Fibroblast of pulmonary artery (primary cell): Measurements from ENCODE around the gene FHIT.

Source experiments
- DNase-seq: peaks from one replicate; pipeline ENCODE4 v3.0.0-alpha.2; 2010; ENCODE audit warnings: low read depth
- H3K4me3 ChIP-seq: replicated peaks from 2 replicates; pipeline ENCODE4 v1.5.1; 2011; ENCODE audit warnings: low read depth, mild to moderate bottlenecking, control low read depth, low read length, moderate library complexity
- TF ChIP-seq, protein P1 (sequence below): IDR thresholded peaks from 2 replicates; pipeline ENCODE4 v1.5.1; 2011; ENCODE audit warnings: mild to moderate bottlenecking, control low read depth, low read length, inconsistent platforms; ENCODE audit errors: missing control alignments

FHIT gene

DNA sequence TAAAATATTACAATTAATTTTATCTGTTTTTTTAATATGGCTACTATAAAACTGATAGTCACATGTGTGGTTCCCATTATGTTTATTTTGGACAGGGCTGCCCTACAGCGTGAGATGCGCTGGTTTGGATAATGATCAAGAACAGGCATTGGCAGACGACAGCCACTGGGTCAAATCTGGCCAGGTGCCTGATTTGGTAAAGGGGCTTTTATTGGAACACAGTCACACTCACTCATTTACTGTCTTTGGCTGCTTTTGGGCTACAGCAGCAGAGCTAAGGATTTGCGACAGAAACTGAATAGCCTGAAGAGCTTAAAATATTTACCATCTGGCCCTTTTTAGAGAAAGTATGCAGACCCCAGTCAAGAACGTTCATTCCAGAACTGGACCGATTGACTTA, 1477.3 kb downstream of the FHIT start:
- no peak for DNase-seq
- H3K4me3 ChIP-seq = no peak overlapping the region
- TF ChIP-seq, protein P1, sequence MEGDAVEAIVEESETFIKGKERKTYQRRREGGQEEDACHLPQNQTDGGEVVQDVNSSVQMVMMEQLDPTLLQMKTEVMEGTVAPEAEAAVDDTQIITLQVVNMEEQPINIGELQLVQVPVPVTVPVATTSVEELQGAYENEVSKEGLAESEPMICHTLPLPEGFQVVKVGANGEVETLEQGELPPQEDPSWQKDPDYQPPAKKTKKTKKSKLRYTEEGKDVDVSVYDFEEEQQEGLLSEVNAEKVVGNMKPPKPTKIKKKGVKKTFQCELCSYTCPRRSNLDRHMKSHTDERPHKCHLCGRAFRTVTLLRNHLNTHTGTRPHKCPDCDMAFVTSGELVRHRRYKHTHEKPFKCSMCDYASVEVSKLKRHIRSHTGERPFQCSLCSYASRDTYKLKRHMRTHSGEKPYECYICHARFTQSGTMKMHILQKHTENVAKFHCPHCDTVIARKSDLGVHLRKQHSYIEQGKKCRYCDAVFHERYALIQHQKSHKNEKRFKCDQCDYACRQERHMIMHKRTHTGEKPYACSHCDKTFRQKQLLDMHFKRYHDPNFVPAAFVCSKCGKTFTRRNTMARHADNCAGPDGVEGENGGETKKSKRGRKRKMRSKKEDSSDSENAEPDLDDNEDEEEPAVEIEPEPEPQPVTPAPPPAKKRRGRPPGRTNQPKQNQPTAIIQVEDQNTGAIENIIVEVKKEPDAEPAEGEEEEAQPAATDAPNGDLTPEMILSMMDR = no peak

DNA sequence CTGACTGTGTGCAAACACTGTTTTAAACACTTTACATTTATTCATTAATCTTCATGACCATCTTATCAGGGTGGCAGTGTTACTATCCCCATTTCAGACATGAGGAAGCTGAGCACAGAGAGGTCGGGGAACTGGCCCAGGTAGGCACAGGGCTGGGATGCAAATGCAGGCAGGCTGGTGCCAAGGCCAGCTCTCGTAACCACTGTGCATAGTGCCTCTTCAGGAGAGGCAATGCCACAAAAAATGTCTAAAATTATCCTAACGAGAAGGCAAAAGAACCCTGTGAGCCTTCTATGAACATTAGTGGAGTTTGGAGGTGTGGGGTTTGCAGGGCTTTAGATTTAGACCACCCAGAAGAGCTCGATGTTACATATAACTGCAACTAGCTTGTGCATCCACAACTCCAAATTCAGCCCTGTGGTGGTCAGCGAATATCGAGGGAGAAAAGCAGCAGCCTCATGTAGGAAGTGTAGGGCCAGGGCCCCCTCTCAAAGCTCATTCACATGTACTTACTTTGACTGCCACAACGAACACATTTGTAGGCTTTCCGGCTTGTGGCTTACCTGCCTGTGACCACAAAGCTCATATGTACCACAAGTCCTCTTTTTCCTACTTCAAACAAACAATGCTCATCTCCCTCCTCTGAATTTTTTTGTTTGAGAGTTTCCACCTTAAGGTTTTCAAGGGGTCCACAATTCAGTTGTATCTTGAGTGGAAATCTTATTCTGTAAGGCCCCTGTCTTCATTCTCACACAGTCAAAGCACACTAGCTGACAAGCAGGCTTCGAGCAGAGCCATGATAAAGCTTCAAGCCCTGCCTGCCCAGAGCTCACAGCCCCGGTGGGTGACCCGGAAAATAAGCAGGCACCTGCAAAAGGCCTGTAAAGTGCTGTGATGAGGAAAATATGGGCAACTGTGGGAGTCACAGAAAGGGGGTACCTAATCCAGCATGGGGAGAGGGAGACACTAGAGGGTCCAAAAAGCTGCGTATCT, 1478.5 kb downstream of the FHIT start:
- DNase-seq = no peak
- TF ChIP-seq, protein P1 = no peak
- no peak overlapping the region for H3K4me3 ChIP-seq

DNA sequence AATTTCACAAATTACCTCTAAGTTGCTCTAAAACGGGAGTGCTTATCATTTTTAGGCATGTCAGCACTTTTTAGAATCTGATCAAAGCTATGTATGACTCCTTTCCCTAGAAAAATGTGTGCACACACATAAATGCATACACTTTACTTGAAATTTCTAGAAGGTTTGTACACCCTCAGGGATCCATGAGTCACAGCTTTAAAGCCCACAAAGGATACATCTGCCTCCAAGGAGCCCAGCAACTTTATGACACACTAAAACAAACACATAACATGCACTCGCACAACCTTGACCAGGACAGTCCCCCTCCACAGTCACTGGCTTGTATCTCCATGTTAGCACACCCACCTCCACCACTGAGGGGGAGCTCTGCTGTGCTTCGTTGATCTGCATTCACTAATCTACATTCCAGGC, 1479.5 kb downstream of the FHIT start:
- DNase-seq = peak; percentile 53
- TF ChIP-seq, protein P1 = no peak
- H3K4me3 ChIP-seq = no peak overlapping the region

DNA sequence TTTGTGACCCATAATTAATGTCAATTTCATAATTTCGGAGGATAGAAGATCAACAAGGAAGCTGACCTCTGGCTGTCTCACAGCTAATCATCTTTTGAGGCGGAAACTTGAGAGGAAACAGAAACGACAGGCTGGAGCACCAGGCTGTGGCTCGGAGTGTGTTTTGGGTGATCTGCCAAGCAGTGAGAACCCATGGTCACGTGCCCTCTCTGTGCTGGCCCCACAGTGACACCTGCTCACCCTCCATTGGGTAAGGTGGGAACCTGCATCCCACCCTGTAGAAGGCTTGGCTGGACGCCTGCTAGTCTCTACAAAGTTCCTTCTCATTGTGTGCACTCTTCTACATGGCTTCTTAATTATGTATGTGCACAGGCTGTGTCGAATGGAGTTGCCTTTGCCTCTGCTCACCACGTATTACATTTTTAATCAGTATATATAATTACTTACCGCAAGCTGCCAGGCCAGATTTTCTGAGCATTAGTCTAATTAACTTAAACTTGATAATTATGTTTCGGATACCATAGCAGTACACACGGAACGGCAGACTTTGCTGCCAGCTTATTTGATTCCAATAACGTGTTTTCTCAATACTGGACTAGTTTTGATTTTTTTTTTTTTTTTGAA, 1482.0 kb downstream of the FHIT start:
- TF ChIP-seq, protein P1 = no peak
- no peak overlapping the region for H3K4me3 ChIP-seq
- DNase-seq = no peak

DNA sequence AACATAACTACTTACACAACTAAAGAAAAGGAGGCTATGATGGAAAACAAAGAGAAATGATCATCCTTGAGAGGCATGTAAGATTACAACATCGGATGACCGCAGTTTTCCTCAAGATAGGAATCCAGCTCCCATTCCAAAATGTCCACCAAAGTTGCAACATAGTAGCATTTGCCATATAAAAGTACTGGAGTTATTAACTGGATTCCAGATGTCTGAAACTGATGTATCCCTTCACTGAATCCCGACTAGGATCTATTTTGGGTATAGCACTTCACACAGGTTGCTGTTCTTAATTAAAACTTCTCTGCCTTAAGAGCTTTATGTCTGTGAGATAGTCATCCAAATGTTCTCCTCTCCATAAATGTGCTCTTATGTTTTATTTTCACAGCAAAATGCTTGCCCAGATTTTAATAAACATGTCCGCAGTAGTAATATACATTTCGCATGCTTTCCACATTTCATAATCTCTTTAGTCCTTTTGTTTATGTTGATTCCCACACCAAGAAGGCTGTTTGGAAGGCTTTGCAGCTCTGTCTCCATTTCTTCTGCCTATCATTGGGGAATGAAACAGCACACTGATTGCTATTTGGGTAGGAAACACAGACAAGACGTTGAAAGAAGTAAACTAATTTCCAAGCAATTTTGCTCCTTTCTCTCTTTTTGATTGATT, 1484.9 kb downstream of the FHIT start:
- H3K4me3 ChIP-seq = no peak overlapping the region
- TF ChIP-seq, protein P1 = no peak
- peak; percentile 60 for DNase-seq

DNA sequence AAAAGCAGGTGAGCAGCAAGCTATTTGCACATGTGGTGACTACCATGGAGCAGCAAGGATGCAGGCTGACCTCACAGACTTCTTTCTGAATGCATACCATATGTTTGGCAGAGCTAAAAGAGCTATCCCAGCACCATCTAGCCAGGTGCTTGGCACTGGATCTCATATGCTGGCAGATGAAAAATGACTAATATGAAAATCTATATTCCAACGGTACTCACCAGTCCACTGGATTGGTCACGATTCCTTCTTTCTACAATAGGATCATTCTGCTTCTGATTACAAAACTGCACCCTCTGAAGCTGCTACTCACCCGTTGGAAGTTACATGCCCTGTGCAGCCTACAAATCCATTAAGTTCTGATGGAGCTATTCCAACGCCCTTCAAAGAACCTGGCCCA, 1487.1 kb downstream of the FHIT start:
- TF ChIP-seq, protein P1 = no peak
- no peak overlapping the region for H3K4me3 ChIP-seq
- DNase-seq = no peak
